K562 (cell line): ENCODE data around the gene PEDS1. TPM values are rescaled to one million over a fixed set of nuclear protein-coding genes. Genes with fewer than 3 reads are reported as not detected.
A peak's percentile ranks its signal among the peaks of the same experiment; 100 is the strongest.

ENCODE experiments used
- CBFA2T3 ChIP-seq: fragments of 450-650 bp; IDR thresholded peaks from 2 replicates; pipeline ENCODE4 v1.6.1; 2017
- DPF2 ChIP-seq: fragments of 450-650 bp; IDR thresholded peaks from 2 replicates; pipeline ENCODE4 v1.6.1; 2016
- EWSR1 ChIP-seq: fragments of 450-650 bp; IDR thresholded peaks from 2 replicates; pipeline ENCODE4 v1.6.1; 2018; ENCODE audit warnings: borderline replicate concordance, mild to moderate bottlenecking, low read depth, moderate library complexity; ENCODE audit not compliant: partially characterized antibody
- MAFG ChIP-seq: fragments of 450-650 bp; conservative IDR thresholded peaks from 2 replicates; pipeline ENCODE4 v1.6.1; 2016; ENCODE audit warnings: missing genetic modification characterization, missing compliant biosample characterization
- MEIS2 ChIP-seq: fragments of 450-650 bp; IDR thresholded peaks from 2 replicates; pipeline ENCODE4 v1.6.1; 2014; ENCODE audit warnings: mild to moderate bottlenecking; ENCODE audit not compliant: partially characterized antibody
- MTA3 ChIP-seq: fragments of 450-650 bp; formaldehyde crosslinking; IDR thresholded peaks from 2 replicates; pipeline ENCODE4 v1.6.1; 2017; ENCODE audit warnings: mild to moderate bottlenecking, borderline replicate concordance
- NFATC3 ChIP-seq: fragments of 450-650 bp; IDR thresholded peaks from 2 replicates; pipeline ENCODE4 v1.6.1; 2017; ENCODE audit warnings: mild to moderate bottlenecking
- NFE2L1 ChIP-seq: fragments of 450-650 bp; IDR thresholded peaks from 2 replicates; pipeline ENCODE4 v1.6.1; 2016; ENCODE audit warnings: missing genetic modification characterization, low read depth, mild to moderate bottlenecking, missing compliant biosample characterization, moderate library complexity, borderline replicate concordance
- RB1 ChIP-seq: fragments of 450-650 bp; IDR thresholded peaks from 2 replicates; pipeline ENCODE4 v1.6.1; 2017; ENCODE audit warnings: low read depth, mild to moderate bottlenecking
- RFX1 ChIP-seq: fragments of 450-650 bp; IDR thresholded peaks from 2 replicates; pipeline ENCODE4 v1.6.1; 2016; ENCODE audit warnings: mild to moderate bottlenecking, moderate library complexity
- SMARCC2 ChIP-seq: fragments of 450-650 bp; IDR thresholded peaks from 2 replicates; pipeline ENCODE4 v1.6.1; 2017; ENCODE audit warnings: antibody characterized with exemption, moderate library complexity, mild to moderate bottlenecking, low read depth
- TRIM24 ChIP-seq, 2 experiments: fragments of 450-650 bp; IDR thresholded peaks; 2 replicates each; pipeline ENCODE4 v1.6.1; 2016
- ZNF197 ChIP-seq: fragments of 200-800 bp; sonication (Bioruptor generic); IDR thresholded peaks from 2 replicates; pipeline ENCODE4 v1.6.1; 2016; ENCODE audit warnings: low read depth, missing genetic modification characterization, missing compliant biosample characterization
- polyA plus RNA-seq, 8 experiments: library from polyadenylated mRNA; depleted of rRNA in 4 of 8; stranded (reverse) in 5 of 8; unstranded in 3 of 8; fragments of >200 nt; fragmentation: Nextera tagmentation in 2 of 8; fragmentation: Illumina TruSeq in 1 of 8; extraction: Ambion mirVana in 2 of 8; extraction: Trizol in 1 of 8; gene quantifications; 2 replicates each; pipeline versions ENCODE4 v1.2.1 to v1.2.3, GENCODE V29; 2011 to 2014; ENCODE audit warnings: inconsistent platforms in 1 of 8, missing spikeins in 1 of 8
- total RNA-seq, 7 experiments: library from RNA; depleted of rRNA in 6 of 7; stranded (reverse); fragments of >200 nt in 6 of 7; fragmentation: Illumina TruSeq in 2 of 7; extraction: Trizol in 2 of 7; gene quantifications; 2 replicates each; pipeline versions ENCODE4 v1.2.1 to v1.2.3, GENCODE V29; 2011 to 2021; ENCODE audit warnings: low replicate concordance in 1 of 7
- TF ChIP-seq, protein P1 (sequence below): fragments of 450-650 bp; IDR thresholded peaks from 2 replicates; pipeline ENCODE4 v1.6.1; 2016; ENCODE audit warnings: borderline replicate concordance
- TF ChIP-seq, protein P2 (sequence below): IDR thresholded peaks from 3 replicates; pipeline ENCODE4 v1.6.1; 2011; ENCODE audit warnings: borderline replicate concordance, mild to moderate bottlenecking, moderate library complexity; ENCODE audit not compliant: insufficient read length; ENCODE audit errors: extremely low read depth
- TF ChIP-seq, protein P3 (sequence below), 2 experiments: IDR thresholded peaks in 1 of 2; conservative IDR thresholded peaks in 1 of 2; 2 replicates each; pipeline ENCODE4 v1.6.1; 2016; ENCODE audit warnings: low read depth in 2 of 2, mild to moderate bottlenecking in 1 of 2, missing compliant biosample characterization in 1 of 2, missing genetic modification characterization in 1 of 2, moderate library complexity in 1 of 2
- TF ChIP-seq, protein P4 (sequence below): fragments of 250-450 bp; sonication (Bioruptor Pico); IDR thresholded peaks from 2 replicates; pipeline ENCODE4 v1.5.0; 2020; ENCODE audit warnings: mild to moderate bottlenecking, borderline replicate concordance

The PEDS1 gene
- total and polyA plus RNA-seq, 9 of the 15 experiments (the other 6 are each of a cell fraction or from before 2014, with no cell fraction given) = 2.9 to 38.5 (median 24.2) TPM

DNA sequence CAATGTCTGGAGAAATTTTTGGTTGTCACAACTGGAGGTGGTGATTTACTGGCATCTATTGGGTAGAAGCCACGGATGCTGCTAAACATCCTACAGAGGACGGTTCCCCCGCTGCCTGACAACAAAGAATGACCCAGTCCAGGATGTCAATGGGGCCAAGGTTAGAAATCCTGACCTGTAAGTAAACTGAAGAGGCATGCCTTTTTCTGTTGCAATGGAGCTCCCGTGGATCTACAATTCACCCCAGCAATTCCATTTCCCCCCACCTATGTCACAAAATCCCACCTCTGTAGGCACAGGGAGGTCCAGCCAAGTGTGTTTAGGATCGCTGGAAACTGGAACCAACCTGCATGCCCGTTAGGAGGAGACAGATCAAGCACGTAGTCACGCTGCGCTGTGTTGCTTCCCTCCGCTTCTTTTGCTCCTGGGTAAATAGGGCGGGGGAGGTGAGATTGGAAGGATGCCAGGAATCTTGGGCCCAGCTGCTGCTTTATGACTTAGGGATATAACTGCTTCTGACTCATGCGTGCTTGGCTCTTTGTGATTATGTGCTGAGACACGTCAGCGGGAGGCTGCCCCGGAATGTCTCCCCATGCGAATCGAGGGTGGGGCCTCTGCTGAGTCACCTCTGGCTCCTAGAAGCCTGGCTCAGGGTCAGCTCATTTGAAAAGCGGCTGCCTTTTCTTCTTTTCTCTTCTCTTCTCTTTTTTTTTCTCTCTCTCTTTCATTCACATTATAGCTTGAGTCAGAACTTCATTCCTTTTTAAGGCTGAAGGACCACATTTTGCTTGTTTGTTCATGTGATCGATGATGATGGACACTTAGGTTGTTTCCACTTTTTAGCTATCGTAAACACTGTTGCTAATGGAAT, 12.4 kb upstream of the PEDS1 start (continued):
- TF ChIP-seq, protein P1, sequence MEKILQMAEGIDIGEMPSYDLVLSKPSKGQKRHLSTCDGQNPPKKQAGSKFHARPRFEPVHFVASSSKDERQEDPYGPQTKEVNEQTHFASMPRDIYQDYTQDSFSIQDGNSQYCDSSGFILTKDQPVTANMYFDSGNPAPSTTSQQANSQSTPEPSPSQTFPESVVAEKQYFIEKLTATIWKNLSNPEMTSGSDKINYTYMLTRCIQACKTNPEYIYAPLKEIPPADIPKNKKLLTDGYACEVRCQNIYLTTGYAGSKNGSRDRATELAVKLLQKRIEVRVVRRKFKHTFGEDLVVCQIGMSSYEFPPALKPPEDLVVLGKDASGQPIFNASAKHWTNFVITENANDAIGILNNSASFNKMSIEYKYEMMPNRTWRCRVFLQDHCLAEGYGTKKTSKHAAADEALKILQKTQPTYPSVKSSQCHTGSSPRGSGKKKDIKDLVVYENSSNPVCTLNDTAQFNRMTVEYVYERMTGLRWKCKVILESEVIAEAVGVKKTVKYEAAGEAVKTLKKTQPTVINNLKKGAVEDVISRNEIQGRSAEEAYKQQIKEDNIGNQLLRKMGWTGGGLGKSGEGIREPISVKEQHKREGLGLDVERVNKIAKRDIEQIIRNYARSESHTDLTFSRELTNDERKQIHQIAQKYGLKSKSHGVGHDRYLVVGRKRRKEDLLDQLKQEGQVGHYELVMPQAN = peak; percentile 18; the same call in 1 of the 2 replicates
- TF ChIP-seq, protein P2, sequence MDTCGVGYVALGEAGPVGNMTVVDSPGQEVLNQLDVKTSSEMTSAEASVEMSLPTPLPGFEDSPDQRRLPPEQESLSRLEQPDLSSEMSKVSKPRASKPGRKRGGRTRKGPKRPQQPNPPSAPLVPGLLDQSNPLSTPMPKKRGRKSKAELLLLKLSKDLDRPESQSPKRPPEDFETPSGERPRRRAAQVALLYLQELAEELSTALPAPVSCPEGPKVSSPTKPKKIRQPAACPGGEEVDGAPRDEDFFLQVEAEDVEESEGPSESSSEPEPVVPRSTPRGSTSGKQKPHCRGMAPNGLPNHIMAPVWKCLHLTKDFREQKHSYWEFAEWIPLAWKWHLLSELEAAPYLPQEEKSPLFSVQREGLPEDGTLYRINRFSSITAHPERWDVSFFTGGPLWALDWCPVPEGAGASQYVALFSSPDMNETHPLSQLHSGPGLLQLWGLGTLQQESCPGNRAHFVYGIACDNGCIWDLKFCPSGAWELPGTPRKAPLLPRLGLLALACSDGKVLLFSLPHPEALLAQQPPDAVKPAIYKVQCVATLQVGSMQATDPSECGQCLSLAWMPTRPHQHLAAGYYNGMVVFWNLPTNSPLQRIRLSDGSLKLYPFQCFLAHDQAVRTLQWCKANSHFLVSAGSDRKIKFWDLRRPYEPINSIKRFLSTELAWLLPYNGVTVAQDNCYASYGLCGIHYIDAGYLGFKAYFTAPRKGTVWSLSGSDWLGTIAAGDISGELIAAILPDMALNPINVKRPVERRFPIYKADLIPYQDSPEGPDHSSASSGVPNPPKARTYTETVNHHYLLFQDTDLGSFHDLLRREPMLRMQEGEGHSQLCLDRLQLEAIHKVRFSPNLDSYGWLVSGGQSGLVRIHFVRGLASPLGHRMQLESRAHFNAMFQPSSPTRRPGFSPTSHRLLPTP = no peak
- peak; percentile 70; the same call in 1 of the 2 replicates for TF ChIP-seq RB1
- TF ChIP-seq, protein P3, sequence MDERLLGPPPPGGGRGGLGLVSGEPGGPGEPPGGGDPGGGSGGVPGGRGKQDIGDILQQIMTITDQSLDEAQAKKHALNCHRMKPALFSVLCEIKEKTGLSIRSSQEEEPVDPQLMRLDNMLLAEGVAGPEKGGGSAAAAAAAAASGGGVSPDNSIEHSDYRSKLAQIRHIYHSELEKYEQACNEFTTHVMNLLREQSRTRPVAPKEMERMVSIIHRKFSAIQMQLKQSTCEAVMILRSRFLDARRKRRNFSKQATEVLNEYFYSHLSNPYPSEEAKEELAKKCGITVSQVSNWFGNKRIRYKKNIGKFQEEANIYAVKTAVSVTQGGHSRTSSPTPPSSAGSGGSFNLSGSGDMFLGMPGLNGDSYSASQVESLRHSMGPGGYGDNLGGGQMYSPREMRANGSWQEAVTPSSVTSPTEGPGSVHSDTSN (CRISPR knock-in tag; IDR thresholded peaks at IDR 0.05; ENCODE audit: low read depth) = no peak
- TF ChIP-seq, protein P3 (tag; conservative IDR thresholded peaks at IDR 0.05; ENCODE audit: low read depth) = peak; percentile 11; the same call in 1 of the 2 replicates
- TF ChIP-seq NFE2L1 (tag) = peak; percentile 40; the same call in 1 of the 2 replicates
- no peak for TF ChIP-seq EWSR1
- no peak for TF ChIP-seq RFX1
- peak; percentile 85 for TF ChIP-seq ZNF197 (CRISPR knock-in tag)
- TF ChIP-seq MAFG (tag) = peak; percentile 97
- TF ChIP-seq, protein P4, sequence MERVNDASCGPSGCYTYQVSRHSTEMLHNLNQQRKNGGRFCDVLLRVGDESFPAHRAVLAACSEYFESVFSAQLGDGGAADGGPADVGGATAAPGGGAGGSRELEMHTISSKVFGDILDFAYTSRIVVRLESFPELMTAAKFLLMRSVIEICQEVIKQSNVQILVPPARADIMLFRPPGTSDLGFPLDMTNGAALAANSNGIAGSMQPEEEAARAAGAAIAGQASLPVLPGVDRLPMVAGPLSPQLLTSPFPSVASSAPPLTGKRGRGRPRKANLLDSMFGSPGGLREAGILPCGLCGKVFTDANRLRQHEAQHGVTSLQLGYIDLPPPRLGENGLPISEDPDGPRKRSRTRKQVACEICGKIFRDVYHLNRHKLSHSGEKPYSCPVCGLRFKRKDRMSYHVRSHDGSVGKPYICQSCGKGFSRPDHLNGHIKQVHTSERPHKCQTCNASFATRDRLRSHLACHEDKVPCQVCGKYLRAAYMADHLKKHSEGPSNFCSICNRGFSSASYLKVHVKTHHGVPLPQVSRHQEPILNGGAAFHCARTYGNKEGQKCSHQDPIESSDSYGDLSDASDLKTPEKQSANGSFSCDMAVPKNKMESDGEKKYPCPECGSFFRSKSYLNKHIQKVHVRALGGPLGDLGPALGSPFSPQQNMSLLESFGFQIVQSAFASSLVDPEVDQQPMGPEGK (CRISPR knock-in tag) = no peak
- TF ChIP-seq MTA3 = peak; percentile 94; the same call in 1 of the 2 replicates
- peak; percentile 59 for TF ChIP-seq MEIS2
- peak; percentile 76 to 88; a peak in 3 of 4 replicates for TF ChIP-seq TRIM24 (IDR thresholded peaks at IDR 0.05)
- peak; percentile 99 for TF ChIP-seq DPF2
- TF ChIP-seq CBFA2T3 = peak; percentile 95
- peak; percentile 96 for TF ChIP-seq SMARCC2
- TF ChIP-seq NFATC3 = no peak
